HG02884 (cell line): ENCODE results near the gene TMEM207.

Experiments used
- ATAC-seq: cut with Tn5 transposase; IDR thresholded peaks from one replicate; pipeline ENCODE4 v1.9.1; 2021; ENCODE audit warnings: mild to moderate bottlenecking, moderate library complexity; ENCODE audit not compliant: unreplicated experiment

The TMEM207 gene

DNA sequence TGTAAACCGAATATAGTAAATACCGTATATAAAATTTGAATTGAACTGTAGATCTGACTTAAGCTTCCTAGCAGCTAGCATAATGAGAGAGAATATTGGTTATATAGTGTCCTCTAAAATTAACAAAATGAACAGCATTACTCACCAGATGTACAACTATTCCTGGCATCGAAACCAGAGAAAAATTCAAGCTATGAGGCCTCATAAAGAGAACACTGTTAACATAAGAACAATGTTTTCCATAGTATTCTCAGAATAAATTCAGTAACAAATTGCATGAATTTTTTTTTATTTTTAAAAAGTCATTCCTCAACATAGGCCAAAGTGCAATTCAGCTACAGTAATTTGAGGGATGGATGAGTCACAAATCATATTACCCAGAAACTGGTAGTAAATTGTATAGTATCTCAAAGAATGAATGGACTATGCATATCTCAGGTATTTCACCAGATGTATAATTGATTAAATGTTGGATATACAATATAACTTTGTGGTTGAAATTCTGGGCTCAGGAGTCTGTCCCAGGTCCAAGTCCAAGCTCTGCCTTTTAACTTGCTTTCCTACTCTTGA lies 5.0 kb downstream of the TMEM207 start:
- no peak for ATAC-seq

DNA sequence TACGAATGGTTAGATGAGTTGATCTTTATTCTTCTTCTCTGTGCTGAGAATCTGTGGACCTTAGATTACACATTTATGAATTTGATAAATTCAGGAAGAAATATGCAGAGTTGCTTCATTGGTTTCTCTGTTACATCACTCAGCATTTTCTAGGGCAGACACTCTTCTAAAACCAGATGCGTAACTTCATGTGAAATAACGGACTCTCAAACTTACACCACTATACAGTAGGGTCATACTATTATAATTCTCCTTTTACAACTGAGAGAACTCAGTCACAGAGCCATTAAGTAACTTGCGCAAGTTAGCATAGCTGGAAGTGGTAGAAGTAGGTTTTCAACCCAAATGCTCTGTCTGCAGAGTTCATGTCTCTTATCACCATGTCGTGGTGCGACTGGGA lies 5.7 kb downstream of the TMEM207 start:
- no peak for ATAC-seq

DNA sequence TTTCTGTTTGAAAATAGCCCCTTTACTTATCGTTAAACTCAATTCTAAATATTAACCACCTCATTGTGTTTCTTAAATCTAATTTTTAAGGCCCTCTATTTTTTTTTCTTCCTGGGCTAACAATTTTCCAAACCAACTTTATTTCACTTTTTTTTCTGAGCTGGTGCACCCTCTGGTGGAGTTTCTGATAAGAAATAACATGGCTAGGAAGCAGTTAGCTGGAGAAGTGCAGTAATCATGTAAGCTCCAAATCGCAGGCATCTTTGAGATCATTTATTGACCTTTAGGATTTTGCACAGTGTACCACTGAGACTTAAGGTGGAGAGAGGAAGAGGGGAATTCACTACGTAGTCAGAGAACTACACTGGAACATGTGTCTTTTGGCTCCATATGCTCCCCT lies 6.4 kb downstream of the TMEM207 start:
- ATAC-seq = no peak

DNA sequence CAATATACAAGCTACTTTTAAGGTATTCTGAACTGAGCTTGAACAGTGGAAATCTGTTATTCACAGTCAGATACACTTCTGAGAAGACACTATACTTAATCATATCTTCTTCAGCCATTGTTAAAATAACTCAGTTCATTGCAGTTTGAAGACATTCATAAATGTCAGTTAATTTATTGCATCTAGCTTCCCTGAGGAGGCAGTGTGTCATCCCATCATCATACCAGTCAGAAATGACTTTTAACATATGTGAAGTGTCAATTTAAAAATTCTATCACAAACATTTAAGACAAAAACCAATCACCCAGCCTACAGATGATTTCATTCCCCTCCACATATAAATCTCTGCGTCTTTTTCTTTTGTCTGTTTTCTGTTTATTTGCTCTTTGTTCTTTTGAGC lies 7.5 kb downstream of the TMEM207 start:
- no peak for ATAC-seq

DNA sequence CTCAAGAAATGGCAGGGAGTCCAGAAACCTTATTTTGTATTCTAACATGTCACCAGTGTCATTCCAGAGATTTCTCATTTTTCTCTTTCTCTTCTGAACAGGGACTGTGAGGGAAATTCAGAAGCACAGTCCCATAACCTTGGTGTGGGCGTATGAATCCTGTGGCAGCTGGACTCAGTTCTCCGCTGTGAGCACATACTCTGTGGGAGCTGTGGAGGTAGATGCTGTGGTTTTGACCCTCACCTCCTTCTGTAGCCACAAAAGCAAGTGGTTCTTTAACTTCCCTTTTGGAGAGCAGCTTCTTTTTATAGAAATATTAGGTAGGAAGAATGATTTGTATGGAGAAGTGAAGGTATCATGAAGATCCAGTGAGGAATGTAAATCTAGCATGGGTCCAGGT lies 13.4 kb downstream of the TMEM207 start:
- no peak for ATAC-seq

DNA sequence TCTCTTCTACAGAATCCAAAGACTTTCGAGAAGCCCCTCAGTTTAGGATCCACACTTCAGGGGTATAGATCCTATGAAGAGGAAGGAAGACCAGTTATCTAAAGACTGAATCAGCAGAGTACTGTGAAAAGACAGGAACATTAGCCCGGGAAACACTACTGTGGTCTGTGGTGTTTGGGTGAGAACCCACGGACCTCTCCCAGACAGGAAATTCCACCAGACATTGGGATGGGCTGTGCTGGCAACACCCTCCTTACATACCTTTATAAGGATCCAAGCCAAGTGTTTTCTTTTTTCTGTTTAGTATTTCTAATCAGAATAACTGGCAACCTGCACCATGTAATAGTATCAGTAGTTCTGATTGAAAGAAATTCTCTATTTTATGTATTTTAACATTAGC lies 14.1 kb downstream of the TMEM207 start:
- ATAC-seq = no peak

DNA sequence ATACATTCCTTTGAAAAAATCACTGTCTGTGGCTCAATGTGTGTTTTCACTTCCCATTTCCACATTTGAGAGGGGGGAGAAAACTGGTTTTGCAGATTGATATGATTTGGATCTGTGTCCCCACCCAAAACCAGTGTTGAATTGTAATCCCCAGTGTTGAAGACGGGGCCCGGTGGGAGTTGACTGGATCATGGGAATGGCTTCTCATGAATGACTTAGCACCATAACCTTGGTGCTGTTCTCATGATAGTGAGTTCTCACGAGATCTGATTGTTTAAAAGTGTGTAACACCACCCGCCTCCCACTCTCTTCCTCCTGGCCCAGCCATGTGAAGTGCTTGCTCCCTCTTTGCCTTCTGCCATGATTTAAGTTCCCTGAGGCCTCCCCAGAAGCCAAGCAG lies 16.1 kb downstream of the TMEM207 start:
- no peak for ATAC-seq

DNA sequence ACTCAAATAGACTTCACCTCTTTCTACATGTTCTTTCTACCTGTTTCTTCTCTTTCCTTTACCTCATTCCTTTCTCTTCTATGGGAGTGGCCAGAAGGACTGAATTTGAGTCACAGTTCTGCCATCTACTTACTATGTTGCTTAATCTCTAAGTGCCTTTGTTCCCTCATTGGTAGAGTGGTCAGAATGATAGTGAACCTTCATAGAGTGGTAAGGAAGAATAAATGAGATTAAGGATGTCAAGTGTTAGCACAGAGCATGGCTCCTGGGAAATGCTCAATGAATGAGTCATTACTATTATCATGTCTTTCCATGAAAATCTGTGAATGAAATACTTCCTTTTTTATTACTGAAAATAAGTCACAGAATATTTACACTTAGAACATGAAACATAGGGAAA lies 17.5 kb downstream of the TMEM207 start:
- no peak for ATAC-seq

DNA sequence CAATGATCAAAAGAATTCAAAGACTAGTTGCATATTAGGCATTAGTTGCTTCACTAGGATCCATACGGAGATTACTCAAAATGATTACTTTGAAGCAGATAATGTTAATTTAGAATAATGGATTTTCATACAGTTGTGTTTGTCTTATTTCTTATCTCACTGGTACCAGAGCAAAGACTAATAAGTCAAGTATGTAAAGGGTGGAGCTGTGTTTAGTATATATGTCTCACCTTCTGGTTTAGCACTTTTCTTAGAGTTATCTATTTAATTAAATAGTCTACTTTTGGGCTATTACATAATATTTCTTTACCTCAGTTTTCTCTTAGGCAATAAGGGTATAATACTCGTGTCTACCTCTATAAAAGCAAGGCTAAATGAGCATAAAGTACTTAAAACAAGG lies 18.8 kb downstream of the TMEM207 start:
- ATAC-seq = no peak

DNA sequence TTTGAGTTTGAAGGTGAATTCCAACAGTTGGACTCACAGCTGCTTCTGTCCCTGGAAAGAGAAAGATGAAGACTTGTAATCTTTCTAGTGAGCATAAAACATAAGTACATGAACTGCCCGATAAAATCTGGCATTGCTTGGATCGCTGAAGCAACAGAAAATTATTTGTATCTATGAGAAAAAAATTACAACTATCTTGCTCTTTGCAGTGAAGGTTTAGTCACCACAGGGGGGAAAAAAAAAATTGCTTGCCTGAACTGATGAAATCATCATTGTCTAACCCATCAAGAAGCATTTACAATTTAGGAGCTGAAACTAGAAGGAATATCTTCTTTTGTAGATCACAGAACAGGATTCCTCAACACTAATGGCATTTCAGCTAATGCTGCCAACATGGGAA lies 20.0 kb downstream of the TMEM207 start:
- ATAC-seq = no peak

DNA sequence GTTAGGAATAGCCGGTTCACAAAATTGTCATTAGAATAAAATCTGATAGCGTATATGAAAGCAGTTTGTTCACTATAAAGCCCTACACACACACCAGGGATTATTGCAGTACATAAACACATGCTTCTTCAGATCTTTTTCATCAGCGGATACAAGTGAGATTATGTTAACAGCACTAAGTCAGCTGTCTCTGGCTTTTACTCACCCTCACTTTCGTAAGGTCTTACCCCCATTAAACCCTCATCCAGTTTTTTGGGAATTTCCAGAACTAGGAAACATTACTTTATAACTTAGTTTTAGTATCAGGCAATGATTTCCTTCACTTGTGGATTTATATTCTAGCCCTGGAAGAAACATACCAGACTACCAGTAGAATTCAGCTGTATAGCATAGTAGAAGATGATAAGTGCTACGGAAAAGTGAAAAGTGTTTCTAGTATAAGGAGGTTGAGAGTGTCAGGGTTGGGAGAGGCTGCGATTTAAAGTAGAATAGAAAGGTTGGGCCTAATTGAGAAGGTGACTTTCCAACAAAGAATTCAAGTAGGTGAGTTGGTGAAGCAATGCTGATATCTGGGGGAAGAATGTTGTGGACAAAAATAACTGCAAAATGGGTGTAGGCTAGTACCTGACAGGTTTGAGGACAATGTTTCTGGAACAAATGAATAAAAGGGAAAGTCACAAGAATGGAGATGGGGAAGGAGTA lies 22.7 kb downstream of the TMEM207 start:
- no peak for ATAC-seq

DNA sequence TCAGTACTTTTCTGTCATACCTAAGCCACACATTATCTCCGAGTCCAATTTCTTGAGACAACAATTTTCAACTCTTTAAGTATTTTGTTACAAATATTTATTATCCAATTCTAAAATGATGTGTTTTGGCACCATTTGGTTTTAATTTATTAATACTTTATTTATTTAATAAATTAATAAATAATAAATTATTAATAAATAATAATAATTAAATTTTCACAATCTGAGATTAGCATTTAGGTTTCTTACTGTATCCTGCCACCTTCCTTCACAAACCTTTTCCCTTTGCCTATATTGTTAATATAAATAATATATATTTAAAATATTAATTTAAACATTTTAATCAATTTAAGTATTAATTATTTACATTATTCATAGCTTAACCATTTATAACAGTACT lies 23.9 kb downstream of the TMEM207 start:
- no peak for ATAC-seq

DNA sequence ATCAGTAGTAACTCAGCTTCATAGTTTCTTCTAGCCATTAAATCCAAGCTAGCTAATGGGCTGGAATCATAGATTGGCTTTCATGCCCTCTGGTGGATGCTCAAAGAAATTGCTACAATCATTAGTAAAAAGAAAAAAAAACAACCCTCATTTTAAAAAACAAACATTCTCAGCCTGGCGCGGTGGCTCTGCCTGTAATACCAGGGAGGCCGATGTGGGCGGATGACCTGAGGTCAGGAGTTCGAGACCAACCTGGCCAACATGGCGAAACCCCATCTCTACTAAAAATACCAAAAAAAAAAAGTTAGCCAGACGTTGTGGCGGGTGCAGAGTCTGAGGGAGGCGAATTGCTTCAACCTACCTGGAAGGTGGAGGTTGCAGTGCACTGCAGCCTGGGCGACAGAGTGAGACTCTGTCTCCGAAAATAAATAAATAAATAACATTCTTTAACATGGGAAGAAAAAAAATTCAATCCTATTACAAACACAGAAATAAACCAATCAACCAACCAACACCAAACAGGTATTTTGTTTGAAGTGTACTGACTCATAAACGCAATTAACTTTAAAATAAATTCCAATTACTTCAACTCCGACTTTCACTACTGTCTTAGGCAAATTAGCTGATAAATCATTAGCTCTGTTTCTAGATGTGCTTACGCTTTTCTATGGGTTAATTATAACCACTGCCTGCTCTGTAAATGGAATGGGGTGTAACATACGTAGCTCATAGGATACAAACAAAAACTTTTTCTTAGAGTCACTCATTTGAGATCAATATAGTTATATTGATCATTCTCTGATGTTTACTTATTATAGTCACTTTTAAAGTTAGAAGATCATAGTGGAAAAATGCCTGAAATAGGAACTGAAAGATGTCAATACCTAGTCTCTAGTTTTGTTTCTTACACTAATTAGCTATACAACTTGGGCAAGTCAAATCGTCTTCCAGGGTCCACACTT lies 24.9 kb downstream of the TMEM207 start:
- peak; percentile 59 for ATAC-seq

DNA sequence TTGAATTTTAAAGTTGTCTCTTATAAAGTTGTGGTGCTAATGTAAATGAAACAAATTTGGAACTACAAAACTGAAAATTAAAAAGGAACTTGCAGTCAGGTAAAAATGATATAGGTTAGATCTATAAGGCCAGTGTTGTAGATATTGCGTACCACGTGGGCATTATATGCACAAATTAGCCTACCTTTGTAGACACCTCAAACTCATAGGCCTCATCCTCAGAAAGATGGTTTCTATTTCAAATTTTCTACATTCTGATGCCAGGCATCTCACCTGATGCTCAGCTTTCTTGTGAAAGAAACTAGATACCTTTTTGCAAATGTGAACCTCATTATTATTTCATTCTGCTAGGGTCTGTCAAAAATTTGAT lies 25.6 kb downstream of the TMEM207 start:
- no peak for ATAC-seq

DNA sequence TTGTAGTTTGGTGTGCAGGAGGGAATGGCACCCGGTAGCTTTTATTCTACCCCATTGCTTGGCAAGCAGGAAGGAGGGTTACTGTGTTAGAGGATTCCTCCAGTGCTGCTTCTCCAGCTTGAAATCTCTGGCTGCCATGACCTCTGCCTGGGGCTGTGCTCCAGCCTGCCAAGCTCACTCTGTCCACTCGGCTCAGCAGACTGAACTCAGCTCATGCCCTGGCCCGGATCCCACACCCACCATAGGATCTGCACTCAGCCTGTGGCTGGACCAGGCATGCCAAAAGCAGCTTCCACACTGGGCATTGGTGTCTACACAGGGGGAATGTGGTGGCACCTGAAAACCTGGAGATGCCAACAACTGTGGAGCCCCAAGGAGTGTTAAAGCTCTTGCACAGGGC lies 35.4 kb downstream of the TMEM207 start:
- ATAC-seq = no peak

DNA sequence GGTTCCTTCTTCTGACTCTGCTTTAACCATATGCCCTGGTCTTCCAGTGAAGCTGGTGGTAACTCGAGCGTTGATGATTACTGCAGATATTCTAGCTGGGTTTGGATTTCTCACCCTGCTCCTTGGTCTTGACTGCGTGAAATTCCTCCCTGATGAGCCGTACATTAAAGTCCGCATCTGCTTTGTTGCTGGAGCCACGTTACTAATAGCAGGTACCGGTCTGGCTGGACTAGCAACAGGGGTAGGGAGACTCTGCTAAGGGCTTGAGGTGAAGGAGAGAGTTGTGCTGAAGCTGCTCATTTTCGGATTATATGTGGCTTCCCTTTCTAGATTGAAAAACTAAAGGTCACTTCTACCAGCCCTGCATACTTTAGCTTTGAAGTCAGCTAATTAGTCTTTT lies 45.0 kb downstream of the TMEM207 start:
- ATAC-seq = no peak

DNA sequence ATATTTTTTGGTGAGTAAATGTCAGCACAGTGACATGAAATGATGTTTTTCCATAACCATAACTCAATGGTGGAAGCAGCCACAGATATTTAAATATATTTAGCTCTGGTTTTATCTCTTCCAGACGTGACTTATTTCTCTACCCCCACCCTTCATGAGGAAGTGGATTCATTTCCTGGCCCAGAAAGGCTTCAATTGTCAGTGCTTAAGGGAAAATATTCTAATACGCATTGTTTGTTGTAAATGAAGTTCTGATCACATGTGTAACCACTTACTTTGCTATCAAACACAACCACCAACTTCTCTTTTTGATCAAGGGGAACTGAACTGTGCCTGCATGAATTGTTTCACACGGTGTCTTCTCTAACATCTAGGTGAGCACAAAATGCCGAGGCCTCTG lies 47.7 kb downstream of the TMEM207 start:
- no peak for ATAC-seq

DNA sequence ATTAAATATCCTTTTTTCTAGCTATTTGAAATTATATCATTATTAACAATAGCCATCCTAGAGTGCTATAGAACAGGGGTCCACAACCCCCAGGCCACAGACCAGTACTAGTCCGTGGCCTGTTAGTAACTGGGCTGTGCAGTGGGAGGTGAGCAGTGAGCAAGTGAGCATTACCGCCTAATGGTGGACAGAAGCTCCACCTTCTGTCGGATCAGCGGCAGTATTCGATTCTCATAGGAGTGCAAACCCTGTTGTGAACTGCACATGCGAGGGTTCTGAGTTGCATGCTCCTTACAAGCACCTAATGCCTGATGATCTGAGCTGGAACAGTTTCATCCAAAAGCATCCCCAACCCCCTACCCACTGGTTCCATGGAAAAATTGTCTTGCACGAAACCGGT lies 50.0 kb downstream of the TMEM207 start:
- no peak for ATAC-seq

DNA sequence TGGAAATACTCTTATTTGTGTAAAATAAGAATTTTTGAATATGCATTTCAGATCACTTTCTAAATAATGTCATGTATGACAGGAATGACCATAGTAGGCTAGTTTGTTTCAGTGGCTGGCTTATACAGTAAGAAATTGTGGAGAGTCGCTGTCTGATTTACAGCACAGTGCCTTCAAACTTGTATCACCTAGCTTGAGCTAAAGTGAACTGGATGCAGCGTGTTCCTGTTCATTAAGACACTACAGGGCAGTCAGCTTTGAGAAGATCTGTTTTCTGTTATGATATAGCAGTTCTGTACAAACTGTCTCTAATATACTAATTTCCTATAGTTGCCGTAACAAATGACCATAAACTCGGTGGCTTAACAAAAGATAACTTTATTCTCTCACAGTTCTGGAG lies 51.8 kb downstream of the TMEM207 start:
- no peak for ATAC-seq

DNA sequence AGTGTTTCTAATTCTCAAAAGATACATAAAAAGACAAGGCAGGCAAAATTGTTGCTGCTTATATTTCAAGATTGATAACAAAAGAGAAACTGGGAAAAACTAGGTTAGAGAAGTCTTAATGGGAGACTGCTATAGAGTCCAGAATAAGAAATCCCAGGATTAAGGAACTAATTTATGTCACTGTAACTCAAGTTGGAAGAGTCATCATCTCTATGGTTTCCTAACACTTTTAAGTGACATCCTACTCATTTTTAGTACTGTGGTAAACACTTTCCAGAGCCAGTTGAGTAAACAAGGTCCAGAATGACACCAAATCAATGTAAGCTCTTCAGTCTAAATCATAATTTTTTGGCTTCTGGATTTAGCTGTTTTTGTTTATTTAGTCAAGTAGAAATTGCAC lies 53.7 kb downstream of the TMEM207 start:
- ATAC-seq = no peak

DNA sequence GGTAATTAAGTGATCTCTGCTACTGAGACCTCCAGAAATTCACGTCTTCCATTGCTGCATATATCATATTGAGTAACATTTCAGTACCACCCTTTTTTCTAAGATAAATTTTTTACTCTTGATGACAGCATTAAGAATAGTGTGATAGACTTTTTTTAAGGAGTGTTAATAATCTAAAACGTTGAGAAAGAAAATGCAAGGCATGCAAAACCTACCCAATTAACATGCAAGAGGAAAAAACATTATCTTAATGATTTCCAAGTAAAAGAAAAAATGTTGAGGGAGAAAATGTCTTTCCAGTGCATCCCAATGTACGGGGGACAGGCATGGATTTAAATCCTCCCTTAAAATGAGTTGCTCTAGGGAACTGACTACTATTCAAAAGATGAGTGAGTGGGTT lies 61.0 kb downstream of the TMEM207 start:
- no peak for ATAC-seq

DNA sequence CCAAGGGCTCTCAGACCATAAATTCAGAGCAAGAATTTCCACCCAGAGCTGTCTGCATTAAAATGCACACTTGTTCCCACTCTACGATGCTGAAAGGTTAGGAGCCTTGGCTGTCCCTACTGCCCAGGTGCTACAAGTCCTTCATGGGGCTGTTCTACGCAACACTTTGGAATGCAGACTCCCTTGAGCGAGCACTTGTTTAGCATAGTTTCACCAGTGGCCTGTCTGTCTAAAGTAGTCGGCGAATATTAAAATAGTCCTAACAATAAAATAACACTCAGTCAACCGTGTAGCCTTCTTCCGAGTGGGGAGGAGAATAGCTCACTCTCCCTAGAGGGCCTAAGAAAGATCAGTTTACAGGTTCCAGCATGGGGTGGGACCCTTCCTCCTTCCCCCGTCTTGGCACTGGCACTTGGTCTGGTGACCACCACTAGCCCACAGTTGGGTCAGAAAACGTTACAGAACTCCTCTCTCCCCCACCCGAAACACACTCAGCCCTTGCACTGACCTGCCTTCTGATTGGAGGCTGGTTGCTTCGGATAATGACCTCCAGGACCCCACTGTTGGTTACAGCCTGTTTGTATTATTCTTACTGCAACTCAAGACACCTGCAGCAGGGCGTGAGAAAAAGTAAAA lies 62.0 kb downstream of the TMEM207 start, which contains the start of gene CLDN16:
CLDN16 (plus strand) TSS at position 586 of the 636 bp plus-strand sequence. CDS start 167 bp downstream, outside the sequence.
- no peak for ATAC-seq
